GM04503 (cell line): ENCODE measurements around the gene TGM3.

Experiments
- DNase-seq: peaks from one replicate; pipeline ENCODE4 v3.0.0-alpha.2; 2012; ENCODE audit warnings: low read depth

Gene TGM3

DNA sequence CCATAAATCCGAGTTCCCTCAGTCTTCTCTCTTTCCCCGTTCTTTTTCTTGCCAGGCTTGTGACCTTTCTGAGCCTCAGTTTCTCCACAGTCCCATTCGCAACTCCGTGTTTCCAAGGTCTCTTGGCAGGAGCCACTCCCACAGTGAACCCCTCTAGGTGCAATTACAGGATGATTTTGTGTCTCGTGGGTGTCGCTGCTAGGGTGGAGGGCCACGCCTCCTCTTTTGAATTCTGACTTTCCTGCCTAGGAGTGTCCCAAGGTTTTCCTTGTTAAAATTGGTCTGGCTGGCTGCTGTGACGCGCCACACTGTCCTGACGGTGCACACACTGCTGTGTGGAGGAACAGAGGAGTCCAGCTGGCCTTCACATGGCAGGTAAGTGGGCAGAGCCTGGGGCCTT is 84.8 kb downstream of the TGM3 start, which contains the start of gene TGM6:
Gene TGM6 (plus strand): TSS at position 301 of the 400 bp plus-strand sequence. CDS start 68 bp downstream, at position 369.
- no peak for DNase-seq

DNA sequence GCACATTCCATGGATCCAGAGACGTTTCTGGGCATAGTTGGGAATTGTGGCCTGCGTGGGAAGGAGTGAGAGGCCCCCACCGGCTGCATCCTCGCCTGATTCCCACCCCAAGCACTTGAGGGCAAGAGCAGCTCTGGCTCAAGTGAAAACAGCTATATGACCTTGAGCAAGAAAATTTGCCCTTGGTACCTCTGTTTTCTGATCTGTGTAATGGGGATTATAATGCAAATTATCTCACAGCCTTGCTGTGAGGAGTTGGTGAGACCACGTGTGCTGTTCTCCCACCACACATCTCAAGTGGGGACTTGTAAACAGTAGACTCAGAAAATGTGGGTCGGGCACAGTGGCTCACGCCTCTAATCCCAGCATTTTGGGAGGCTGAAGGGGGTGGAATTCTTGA is 85.5 kb downstream of the TGM3 start:
- DNase-seq: no peak

DNA sequence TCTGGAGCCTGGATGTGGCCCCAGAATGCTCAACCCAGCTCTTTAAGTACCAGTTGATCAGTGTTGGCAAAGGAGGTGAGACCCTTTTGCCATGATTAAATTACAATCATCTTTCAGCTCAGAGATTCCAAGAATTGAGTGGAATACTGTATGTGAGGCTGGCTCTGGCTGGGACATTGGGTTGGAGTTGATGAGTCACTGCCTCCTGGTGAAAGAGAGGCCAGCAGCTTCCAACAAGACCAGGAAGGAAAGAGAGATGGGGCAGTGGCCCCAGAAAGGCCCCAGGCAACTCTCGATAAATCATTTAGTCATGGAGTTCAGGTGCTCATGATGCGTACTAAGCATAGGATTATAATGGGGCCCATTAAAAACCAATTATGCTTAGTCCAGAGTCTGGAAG is 87.0 kb downstream of the TGM3 start:
- no peak for DNase-seq

DNA sequence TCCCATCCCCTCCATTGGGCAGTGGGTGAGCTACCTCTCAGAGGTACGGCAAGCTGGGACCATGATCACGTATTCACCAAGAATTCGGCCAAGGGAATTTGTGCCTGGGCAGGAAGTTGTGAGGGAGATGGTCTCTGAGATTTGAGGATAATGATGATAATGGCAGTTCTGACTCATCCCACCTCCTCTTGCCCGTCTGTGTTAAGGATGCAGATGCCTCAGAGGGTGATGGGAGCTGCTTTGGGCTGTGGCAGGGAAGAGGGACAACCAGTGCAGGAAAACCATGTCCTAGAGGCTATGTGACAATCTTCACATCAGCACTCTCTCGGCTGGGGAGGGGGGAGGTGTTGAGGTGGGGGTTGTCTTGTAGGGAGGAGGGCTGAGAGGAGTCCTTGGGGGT is 89.2 kb downstream of the TGM3 start:
- no peak for DNase-seq

DNA sequence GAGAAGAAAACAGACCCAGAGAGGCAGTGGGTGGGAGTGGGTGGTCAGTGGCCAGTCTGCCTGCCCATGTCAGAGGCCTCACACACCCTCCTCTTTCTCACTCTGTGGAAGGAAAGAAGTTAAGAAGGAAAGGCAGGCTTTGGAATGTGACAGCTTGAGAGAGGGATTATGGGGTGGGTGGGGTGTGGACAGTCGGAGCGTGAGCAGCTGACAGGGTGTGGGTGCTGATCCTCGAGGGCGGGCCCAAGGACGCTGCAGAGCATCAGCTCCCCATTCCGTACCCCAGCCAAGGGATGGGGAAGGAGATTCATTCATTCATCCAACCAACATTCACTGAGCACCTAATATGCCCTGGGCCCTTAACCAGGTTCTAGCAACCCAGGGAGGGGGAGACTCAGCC is 89.7 kb downstream of the TGM3 start:
- no peak for DNase-seq

DNA sequence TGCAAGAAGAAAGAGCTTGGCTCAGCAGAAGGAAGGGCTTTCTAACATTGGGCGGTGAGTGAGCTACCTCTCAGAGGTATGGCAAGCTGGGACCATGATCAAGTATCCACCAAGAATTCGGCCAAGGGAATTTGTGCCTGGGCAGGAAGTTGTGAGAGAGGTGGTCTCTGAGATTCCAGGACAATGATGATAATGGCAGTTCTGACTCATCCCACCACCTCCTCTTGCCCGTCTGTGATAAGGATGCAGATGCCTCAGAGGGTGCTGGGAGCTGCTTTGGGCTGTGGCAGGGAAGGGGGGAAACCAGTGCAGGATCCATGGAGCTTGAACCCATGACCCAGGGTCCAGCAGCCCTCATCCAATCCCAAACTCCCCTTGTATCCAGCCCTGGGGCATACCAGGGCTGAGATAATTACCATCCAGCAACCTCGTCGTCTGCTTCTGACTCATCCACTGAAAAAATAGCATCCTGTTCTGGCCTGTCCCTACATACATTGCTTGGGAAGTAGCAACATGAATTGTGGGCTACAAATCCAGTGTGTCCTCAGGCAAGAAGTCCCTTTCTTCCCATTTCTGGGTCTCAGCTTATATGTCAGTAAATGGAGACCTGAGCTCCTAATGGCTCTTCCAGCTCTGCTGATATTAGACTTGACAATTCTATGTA is 90.8 kb downstream of the TGM3 start:
- DNase-seq: no peak

DNA sequence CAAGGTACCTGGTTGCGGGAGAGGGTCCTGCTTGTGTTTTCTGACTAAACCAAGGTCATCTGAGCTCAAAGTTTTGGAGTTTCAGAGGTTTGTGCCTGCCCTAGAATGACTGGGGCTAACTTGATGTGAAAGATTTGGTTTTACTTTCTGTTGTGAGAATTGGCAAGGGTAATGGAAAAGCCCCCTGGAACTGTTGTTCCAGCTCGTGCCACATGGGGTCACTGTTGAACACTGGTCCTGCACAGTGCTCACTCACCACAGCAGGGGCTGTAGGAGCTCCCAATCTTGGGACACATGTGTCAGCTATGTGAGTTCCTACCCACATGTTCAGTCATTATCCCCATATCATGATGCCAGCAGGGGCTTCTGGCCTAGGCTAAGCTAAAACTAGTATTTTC is 91.4 kb downstream of the TGM3 start:
- no peak for DNase-seq

DNA sequence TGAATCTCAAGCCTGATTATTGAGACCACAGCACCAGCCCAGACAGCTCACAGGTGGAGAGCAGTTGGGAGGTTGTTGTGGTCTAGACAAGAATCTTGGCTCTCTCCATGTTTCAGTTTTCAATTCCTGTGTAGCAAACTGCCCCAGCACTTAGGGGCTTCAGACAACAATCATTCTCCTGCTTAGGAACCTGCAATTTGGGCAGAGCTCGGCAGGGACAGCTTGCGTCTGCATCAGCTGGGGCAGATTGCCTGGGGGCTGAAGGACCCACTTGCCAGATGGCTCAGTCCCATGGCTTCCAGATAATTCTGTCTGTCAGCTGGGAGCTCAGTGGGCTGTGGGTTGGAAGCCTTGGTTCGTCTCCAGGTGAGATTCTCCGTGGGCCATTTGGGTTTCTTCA is 91.8 kb downstream of the TGM3 start:
- no peak for DNase-seq
